ENCODE data around the gene ZNF827.

The ZNF827 gene

DNA sequence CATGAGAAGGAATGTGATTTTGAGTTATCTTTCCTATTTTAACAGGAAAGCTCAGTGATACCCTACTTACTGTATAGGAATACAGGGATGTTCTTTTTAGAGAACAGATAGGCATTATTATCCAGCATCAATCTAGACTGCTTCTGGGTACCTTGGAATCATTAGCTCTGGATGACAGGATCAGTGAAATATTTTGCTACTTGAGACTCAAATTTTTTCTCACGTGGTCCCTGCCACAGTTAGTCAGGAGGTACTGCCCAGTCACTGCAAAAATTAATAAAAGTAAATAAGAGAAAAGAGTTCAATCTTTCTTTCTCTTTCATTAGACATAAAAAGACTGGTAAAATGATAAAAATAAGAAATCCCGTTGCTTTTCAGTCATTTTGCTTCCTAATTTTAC lies 5.5 kb downstream of the ZNF827 start:
- DNase-seq (ENCODE audit: low read depth) = no peak

DNA sequence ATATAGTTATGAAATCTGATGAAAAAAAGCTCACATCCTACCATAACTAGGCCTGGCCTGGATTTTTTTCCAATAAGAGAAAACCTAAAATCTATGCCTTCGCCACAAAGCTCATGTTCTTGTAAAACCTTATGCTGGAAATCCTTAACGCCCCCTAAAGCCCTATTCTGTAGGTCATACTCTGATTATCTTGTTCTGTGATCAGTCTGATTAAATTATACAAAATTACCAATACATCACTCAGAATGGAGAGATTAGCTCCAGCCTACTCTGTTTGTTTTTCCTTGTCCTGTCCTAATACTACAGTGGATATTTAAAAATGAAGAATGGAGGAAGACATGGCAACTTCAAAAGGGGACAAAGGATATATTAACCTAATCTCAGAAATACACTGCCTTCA lies 7.2 kb downstream of the ZNF827 start:
- DNase-seq (ENCODE audit: low read depth) = no peak

DNA sequence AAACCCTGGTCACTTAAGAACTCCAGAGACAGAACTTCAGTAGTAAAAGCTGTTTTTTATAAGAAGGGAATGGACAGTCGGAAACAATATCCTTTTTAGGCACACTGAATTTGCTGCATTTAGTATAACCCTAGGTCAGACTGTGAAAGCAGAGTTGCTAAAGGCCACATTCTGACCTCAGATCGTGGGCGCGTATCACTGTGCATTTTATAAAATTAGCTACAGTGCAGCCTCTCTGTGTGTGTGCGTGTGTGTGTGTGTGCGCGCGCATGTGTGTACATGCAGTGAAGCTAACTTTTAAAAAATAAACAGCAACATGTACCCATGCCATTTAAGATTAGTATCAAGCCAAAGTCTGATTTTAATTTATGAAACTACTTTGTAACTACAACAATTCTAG lies 8.0 kb downstream of the ZNF827 start:
- no peak for DNase-seq (ENCODE audit: low read depth)

DNA sequence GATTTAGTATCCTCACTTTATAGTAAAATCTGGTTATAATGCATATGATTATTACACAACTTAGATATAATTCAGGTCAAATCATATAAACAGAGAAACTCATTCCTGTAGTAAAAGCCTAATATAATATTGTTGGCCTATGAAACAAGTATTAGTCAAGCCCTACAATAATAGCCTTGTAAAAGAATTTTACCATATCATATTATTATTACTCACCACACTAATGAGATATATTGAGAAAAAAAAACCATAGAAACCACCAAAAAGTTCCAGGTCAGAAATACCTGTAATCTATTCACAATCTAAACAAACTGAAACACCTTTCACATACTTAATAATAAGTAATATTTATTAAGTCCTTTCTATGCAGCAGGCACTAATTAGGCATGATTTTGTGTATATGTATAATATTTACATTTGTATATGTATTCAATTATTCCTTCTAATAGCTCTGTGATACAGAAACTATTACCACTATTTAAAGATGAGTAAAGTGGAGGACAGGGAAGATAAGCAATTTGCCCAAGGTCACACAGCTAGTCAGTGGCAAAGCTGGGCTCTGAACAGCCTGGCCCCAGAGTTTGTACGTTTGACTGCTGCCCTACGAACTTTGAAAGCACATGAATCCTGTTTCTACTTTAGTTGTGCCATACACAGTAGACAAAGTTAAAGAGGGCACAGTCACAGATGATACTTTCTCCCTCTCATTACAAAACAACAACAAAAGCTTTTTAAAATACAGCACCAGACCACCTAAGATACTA lies 9.0 kb downstream of the ZNF827 start:
- no peak for DNase-seq (ENCODE audit: low read depth)

DNA sequence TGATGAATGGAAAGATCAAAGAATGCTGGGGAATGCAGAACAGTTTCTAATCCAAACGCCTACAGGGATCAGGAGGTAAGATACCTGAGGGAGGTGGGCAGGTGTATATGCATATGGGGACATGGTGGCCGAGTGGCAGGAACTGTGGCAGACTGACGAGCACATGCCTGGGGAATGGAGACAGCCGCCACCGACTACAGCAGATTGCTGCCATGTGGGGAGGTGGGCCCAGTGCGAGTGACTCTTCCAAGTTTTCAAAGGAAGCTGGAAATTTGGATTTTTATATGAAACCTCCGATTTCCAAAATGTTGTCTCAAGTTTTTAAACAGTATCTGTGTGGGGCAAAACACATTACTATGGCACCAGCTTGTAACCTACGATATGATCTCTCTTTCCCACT lies 9.9 kb downstream of the ZNF827 start:
- no peak for DNase-seq (ENCODE audit: low read depth)

DNA sequence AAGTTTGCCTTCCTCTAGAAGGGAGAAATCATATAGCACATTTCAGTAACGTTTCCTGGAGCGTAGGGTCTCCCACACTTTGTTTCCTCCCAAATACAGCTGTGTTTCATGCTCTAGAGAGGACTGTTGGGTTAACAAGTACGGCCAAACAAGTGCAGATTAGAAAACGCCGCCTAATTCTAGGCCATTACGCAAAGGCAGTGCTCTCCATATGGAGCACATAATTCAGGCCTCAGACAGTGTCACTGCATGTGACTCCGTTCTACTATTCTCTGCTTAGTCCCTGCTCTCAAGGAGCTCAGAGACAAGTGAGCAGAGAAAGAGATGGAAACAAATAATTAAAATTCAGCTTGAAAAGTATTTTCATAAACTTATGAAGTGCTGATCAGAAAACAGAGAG lies 11.6 kb downstream of the ZNF827 start:
- DNase-seq (ENCODE audit: low read depth) = no peak

DNA sequence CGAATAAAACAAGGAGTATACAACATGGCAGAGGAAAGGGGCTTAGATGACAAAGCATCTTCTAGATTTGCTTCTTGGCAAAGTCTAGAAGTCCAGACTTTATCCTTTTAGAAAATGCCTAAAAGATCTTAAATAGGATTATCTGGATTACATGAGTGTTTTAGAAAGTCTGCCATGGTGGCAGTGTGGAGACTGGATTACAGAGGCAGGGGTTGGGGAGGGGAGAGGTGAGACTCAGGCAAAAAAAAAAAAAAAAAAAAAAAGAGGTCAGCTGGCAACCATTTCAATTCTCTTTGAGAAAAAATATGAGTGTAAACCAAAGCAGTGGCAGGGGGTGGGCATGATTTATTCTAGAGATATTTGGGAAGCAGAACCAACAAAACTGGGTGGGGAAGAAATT lies 17.4 kb downstream of the ZNF827 start:
- no peak for DNase-seq (ENCODE audit: low read depth)

DNA sequence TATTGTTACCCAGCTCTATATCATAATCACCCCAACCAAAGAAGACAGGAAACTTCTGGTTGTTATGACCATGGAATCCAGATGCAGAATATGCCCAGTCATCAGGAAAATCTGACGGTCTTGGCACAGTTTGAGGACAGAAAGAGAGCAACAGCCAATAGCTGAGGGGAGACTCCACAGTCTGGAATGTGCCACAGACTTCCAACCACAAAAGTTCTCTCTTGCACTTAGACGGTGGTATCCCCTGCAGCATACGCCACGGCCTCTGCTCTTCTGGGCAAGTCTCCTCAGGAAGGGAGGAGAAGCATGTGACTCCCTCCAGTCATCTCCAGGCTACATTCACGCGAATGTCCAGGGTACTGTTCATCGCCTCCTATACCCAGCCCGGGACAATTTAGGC lies 18.4 kb downstream of the ZNF827 start:
- no peak for DNase-seq (ENCODE audit: low read depth)

DNA sequence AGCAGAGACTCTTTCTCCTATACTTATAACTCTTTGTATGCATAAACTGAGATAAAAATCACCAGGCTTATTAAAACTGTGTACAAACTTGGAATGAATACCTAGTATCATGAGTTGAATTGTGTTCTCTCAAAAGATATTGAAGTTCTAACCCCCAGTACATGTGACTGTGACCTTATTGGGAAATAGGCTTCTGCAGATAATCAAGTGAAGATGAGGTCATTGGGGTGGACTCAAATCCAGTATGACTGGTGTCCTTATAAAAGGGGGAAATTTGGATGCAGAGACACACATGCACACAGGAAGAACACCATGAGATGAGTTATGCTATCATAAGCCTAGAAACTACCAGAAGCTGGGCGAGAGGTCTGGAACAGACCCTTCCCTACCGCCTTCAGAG lies 26.2 kb downstream of the ZNF827 start:
- DNase-seq (ENCODE audit: low read depth) = no peak

DNA sequence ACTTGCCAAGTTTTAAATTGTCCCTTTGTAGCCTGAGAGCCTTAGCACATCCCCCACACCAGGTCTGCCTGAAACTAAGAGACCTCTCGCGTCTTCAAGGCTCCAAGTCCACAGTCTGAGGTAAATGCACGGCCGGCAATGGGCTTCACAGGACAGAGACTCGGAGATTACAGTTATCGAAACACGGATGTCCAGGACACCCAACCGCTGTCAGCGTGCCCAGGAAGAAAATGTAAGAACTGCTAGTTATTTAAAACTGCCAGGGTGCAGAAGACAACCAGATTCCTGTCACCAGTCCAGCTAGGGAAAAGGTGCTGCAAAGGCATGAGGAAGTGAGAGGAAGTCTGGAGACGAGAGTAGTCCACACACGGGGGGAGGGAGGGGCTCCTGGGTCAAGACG lies 28.9 kb downstream of the ZNF827 start:
- DNase-seq (ENCODE audit: low read depth) = no peak

DNA sequence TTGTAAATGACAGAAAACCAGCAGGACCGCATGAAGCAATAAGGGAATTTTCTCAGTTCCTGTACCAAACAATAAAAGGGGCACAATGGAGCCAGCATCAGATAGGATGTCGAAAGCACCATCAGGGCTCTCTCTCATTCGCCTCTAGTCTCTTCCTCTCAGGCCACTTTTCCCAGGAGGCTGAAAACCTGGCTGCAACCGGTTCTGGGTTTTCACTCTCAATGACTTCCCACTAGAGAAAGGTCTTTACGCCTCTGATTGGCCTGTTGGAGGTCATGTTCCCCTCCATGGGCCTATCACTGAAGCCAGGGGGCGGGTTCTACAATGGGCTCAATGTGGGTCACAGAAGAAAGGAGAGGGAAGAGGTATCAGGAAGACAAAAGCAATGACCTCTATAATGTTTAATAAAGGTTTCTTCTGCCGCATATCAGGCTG lies 29.3 kb downstream of the ZNF827 start:
- DNase-seq (ENCODE audit: low read depth) = no peak

DNA sequence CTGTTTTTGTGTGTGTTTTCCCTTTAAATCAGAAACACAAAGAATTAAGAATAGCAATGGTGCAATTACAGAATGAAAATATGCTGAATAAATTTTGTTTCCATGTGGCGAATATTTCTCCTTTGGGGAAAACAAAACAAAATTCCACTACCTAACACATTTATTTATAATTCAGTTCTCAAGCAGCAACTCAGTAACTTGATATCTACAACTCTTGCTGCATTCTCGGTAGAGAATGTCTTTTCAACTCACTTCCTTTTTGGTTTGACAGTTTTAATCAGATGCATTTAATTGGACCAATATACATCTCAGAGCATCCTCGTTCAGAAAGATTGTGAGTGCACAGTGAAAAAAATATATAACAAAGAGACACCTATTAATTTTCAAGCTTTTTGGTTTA lies 30.8 kb downstream of the ZNF827 start:
- no peak for DNase-seq (ENCODE audit: low read depth)

DNA sequence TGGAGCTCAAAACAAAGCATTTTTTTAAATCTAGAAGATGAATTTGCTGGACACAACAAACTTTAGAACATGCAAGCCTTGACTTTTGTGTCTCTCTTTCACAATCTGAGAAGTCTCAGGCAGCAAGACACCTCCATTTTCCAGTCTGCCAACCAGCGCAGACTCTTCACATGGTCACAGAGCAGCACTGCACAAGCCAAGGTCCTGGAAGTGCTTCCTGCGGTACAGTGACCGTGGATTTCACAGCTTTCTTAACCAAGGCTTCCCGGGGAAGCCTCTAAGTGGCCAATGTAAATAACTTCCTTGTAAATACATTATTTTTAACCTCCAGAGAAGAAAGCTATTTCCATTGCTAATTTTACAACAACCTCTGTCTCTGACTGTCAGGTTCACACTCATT lies 31.2 kb downstream of the ZNF827 start:
- no peak for DNase-seq (ENCODE audit: low read depth)

DNA sequence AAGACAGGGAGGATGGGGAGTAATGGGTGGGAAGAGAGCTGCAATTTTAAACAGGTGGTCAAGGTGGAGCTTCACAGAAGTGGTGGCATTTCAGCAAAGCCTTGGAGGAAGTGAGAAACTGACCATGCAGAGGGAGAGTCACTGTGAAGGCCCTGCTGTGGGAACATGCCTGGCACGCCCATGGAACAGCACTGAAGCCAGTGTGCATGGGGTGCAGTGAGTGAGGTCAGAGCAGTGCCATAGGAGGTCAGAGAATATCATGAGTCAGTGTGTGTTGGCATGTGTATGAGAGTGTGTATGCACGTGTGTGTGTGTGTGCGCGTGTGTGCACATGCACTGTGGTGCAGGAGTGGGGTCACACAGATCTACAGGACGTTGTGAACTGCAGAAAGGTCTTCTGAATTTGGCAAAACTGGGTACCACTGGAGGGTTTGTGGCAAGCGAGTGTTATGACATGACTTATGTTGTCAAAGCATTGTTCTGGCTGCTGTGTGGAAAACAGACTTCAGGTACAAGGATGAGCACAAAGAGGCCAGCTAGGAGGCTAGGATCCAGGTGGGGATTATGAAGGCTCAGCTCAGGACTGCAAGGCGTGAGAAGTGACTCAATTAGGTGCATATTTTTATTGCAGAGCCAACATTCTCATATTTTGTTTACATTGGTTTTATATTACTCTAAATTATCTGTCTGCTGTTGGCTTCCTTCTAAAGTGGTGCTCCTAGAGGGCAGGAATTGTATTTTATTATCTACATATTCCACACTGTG lies 34.0 kb downstream of the ZNF827 start:
- DNase-seq (ENCODE audit: low read depth) = no peak

DNA sequence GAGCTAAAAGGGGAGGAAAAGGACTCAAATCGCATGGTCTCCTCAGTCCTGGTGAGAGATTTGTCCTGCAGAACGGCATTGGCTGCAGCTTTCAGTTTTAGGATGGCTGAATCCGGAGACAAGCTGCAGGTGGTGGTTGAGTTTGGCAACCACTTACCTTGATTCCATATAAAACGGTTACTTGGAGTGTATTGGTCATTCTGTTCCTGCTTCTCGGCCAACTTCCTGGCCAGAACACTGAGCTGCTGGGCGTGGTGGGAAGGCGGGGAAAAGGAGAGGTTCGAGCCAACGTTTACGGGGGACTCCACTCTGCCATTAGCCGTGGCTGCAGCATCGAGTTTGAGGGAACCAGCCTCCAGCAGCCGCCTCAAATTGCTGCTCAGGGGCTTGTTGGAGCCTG lies 36.1 kb downstream of the ZNF827 start:
- no peak for DNase-seq (ENCODE audit: low read depth)

DNA sequence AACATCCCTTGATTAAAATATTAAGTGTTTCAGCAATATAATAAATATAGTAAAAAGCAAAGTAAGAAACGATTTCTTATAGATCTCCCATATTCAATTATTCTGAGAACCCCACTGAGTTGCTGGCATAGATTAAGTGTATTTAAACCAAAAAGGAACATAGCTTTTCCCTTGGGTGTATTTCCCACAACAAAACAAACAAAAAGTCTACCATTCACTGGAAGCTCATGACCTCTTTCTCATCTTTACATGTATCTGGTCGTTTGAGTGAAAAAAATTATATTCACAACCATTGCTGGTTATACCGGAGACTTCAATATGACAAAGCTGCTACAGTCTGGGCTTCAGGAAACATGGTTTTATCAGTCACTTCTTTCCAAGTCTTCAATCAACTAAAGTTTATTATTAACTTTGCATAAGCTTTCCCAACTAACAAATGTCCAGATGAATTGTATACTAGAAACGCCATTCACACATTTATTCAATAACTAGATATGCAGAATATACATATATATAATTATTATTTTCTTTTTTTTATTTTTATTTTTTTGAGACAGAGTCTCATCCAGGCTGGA lies 38.6 kb downstream of the ZNF827 start:
- no peak for DNase-seq (ENCODE audit: low read depth)

DNA sequence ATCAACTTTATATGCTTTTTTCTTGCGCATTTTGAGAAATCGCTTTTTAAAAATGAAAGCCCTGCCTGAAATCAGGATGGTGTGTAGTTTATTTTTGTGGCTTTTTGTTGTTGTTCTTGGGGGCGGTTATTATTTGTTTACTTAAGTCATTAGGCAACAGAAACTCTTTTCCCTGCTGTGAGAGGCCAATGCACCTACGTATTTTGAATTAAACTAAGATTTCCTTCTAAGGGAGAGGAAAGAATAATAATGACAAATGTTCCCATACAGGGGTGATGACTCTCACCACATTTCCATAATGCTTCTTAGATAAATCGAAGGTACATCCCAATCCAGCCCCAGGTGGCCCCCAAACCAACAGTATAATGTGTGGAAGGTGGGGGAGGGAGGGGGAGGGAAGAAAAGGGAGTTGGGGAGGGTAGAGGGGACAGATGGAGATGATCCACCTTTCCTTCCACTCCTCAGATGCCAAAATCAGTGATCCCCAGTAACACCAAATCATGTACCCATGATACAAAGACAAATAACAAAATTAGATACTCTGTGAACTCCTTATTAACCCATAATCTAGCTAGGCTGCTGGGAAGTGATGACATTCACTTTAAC lies 39.6 kb downstream of the ZNF827 start:
- no peak for DNase-seq (ENCODE audit: low read depth)

DNA sequence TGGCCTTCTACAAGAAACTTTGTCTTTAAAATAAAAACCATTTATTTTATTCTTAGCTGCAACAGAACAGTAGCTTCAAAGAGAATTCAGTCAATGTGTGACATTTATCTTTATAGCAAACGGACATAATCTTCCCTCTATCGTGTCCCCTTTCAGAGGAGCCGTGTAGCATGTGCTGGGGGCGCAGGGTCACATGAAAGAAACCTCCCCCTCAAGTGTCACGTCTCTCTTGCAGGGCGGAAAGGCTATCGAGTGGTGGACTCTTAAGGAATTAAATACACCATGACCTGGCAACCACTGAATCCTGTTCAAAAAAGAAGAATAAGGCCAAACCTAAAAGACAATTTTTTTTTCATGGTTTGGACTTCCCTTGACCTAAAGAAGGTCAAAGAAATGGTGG lies 40.2 kb downstream of the ZNF827 start:
- DNase-seq (ENCODE audit: low read depth) = no peak

DNA sequence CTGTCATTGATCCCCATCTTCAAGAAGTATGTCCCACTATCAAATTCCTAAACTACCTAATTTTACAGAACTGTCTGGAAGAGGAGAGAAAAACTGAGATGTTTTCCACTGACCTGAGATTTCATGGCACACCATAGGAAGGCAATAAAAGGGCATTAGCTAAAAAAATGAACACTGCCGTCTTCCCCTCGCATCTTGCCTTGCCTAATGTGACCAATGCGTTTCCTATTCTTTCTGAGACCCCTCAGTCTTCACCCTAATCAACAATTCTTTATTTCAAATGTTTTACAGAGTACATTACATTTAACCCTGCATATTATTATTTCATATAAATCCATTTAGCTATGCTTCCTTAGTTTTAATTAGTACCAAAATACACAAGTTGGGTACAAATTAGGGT lies 43.6 kb downstream of the ZNF827 start:
- no peak for DNase-seq (ENCODE audit: low read depth)

DNA sequence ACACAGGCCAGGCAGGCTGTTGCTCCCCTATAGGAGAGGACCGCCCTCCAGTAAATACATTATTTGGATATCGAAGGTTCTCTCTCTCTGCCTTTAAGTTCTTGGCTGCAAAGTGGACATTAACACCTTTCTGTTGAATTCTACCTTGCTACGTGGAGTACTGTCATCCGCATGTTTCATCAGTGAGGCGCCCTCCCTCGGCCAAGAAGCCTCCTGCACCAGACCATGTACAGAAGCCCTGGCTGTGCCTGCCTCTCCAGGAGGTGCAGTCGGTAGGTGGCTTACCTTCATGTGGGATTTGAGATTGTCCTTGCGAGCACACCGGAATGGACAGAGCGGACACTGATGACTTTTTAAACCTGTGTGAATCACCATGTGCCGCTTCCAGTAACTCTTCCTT lies 46.7 kb downstream of the ZNF827 start:
- no peak for DNase-seq (ENCODE audit: low read depth)

DNA sequence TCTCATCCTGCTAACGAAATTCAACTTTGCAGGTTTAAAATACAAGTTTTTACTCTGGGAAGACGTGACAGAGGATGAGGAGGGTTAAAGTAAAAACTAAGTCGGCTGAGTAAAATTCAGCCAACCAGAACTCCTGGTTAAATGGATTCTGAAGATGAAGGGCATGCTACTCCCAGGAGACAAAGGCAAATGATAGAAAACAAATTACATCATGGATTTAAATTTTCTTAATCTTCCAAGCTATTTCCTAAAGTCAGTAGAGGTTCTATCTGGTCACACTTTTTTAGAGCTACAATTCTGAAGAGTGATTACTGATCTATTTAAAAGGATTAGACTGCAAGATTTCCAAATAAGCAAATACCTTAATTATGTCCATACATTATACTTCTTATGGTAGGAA lies 47.9 kb downstream of the ZNF827 start:
- DNase-seq (ENCODE audit: low read depth) = no peak

DNA sequence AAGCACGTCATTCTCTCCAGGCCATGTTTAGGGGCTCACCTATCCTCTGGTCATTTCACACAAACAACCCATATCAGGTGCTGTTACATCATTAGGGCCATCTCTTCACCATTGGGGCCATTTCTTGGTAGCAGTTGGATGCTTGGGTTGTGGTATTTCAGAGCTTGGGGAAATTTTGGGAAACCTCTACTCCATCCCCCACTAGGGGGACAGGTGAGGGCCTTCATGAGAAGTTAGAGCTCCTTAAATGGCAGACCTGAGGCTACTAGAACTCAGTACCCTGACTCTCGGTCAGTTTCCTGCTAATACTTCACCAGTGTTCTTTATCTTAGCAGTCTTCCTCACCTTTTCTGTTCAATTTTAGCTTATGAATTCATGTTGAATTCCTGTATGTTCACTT lies 50.2 kb downstream of the ZNF827 start:
- no peak for DNase-seq (ENCODE audit: low read depth)

Measured in HS-5 (cell line).